ENCODE data around the gene FMO1.
"Not testable (repeated sequence)": the region's sequence is repeated elsewhere in the genome, so short reads cannot be mapped to it uniquely, and the experiment has no call there.

Gene FMO1, protein sequence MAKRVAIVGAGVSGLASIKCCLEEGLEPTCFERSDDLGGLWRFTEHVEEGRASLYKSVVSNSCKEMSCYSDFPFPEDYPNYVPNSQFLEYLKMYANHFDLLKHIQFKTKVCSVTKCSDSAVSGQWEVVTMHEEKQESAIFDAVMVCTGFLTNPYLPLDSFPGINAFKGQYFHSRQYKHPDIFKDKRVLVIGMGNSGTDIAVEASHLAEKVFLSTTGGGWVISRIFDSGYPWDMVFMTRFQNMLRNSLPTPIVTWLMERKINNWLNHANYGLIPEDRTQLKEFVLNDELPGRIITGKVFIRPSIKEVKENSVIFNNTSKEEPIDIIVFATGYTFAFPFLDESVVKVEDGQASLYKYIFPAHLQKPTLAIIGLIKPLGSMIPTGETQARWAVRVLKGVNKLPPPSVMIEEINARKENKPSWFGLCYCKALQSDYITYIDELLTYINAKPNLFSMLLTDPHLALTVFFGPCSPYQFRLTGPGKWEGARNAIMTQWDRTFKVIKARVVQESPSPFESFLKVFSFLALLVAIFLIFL

DNA sequence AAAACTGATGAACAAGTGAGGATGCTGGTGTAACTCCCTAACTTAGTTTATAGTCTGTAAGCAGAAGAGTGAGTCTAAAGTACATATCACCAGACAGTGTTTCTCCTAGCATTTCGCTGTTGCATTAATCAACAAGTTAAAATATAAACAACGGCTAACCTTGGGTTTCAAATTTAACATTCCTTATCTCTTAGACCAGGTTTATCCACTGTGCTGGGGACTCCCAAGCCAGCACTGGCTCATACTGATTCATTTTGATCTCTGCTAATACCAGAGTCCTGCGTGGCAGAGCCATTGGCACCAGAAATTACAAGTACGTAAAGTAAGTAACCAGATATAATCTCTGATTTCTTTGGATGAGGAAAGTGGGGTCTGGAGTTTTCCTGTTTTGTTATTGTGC lies at the start of gene FMO1:
Gene FMO1, plus strand, starts transcription at position 193 of the 400 bp plus-strand sequence. CDS start 9,594 bp downstream, outside the sequence.
- in situ Hi-C loops (cut with MboI; ENCODE audit: low sequenced_read_pairs) = no loop called here

GRCh38 chr1:171204296-171204695 lies 44.0 kb upstream of the FMO1 start:
- in situ Hi-C loops (cut with MboI; ENCODE audit: low sequenced_read_pairs) = no loop called here

DNA sequence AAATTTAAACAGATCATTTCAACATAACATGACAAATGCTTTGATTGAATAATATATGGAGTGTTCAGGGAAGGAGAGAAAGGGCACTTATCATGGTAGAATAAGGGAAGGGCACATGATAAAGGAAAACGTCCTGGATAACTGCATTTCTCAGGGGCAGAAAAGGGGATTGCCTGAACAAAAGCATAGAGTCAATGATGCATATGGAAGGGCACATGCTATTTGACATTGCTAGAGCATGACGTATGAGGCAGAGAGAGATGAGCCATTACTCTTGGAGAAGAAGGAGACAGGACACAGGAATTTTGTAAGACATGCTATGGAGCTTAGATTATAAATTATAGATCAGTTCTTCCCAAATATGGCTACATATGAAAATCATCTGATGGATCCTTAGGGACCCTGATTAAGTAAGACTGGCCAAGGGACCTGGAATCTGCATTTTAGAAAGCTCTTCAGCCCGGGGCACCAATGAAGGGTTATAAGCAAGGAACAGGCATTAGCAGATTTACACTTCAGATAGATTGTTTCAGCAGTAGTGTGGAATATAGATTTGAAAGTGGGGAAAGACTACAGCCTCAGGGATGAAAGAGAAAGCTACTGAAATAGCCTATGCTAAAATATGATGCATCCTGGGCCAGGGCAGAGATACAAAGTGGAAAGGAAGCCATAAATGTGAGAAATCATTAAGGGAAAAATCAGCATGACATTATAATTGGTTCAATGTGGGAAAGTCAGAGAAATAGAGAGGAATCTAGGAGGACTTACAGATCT lies 41.9 kb upstream of the FMO1 start:
- in situ Hi-C loops (cut with MboI; ENCODE audit: low sequenced_read_pairs) = no loop called here

GRCh38 chr1:171206978-171207355 lies 41.3 kb upstream of the FMO1 start:
- in situ Hi-C loops (cut with MboI; ENCODE audit: low sequenced_read_pairs) = no loop called here

GRCh38 chr1:171207377-171207776 lies 40.9 kb upstream of the FMO1 start:
- in situ Hi-C loops (cut with MboI; ENCODE audit: low sequenced_read_pairs) = no loop called here

DNA sequence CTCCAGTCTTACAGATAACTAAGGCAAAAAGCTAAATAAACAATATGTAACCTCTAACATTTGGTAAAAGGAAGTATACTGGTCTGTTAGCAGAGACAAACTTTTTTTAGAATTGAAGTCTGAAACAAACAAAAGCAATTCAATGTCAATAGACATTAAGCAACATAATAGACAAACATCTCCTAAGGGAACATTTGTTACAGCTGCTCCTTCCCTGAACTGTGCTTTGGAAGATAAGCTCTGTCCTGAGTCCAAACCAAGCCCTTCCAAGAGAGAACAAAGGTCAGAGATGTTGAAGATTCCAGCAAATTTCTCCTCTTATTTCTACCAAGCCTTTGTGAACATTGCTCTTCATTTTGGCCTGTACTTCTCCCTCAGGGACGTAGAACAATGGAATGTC lies 37.9 kb upstream of the FMO1 start:
- in situ Hi-C loops (cut with MboI; ENCODE audit: low sequenced_read_pairs) = no loop called here

DNA sequence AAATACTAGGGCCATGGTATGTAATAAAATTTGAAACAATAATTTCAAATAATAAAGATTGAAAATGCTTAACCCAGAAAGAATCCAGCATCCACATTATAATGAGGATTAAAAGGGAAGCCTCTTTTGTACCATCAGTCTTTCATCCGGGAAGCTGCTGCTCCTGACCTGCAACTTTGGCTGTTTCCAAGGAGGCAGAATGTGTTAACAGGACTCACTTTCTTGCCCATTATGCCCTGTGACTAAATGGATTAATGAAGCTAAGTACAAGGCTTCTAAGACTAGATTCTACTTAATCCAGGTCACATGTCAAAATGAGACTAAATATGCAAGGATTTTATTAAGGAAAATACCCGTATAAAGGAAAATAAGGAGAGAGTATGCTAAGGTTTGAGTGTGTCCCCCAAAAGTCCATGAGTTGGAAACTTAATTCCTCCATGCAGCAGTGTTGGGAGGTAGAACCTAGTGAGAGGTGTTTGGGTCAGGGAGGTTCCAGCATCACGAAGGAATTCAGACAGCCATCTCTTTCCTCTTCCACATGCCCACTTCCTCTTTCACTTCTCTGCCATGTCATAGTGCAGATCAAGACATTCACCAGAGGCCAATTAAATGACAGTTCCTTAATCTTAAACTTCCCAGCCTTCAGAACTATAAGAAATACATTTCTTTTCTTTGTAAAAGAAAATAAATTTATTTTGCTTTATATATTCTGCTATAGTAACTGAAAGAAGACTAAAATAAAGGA lies 35.5 kb upstream of the FMO1 start:
- in situ Hi-C loops (cut with MboI; ENCODE audit: low sequenced_read_pairs) = no loop called here

- in situ Hi-C loops (cut with MboI; ENCODE audit: low sequenced_read_pairs) = no loop called here
These were observed 34.5 kb upstream of the FMO1 start for GRCh38 chr1:171213559-171214454.

- in situ Hi-C loops (cut with MboI; ENCODE audit: low sequenced_read_pairs) = no loop called here
These were observed 30.4 kb upstream of the FMO1 start for GRCh38 chr1:171217658-171218443.

- in situ Hi-C loops (cut with MboI; ENCODE audit: low sequenced_read_pairs) = no loop called here
These were observed 29.6 kb upstream of the FMO1 start for GRCh38 chr1:171218661-171219060.

DNA sequence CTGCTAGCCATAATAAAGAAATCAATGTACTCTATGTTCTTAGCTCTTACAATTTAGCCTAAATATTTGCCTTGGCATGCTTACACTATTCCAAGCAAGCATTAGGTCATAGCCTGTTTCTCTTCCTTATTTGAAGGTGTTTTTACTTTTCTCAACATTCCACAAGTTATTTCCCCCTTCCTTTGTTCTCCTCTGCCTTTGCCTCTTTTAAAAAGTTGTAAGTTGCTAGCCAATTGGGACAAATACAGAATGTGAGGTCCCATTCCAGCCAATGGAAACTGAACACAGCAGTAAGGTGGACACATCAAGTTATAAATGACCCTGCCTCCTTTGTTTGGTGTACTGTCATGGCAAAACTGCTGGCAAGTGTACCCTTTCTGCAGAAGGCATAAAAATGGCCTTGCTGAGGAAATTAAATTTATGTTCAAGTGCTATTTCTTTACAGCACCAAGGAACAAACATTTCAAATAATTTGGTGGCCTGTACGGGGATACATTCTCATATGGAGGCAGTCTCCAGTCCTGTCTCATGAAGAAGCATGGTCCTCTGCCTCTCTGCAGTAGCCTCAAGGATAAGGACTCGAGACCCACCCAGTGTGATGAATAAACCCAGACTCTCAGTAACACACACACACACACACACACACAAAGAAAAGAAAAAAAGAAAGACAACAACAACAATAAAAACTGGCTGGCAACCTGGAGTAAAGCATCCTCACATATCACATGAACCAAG lies 28.8 kb upstream of the FMO1 start:
- in situ Hi-C loops (cut with MboI; ENCODE audit: low sequenced_read_pairs) = no loop called here

- in situ Hi-C loops (cut with MboI; ENCODE audit: low sequenced_read_pairs) = no loop called here
These were observed 28.2 kb upstream of the FMO1 start for GRCh38 chr1:171220081-171220420.

- in situ Hi-C loops (cut with MboI; ENCODE audit: low sequenced_read_pairs) = no loop called here
These were observed 27.7 kb upstream of the FMO1 start for GRCh38 chr1:171220581-171221054.

DNA sequence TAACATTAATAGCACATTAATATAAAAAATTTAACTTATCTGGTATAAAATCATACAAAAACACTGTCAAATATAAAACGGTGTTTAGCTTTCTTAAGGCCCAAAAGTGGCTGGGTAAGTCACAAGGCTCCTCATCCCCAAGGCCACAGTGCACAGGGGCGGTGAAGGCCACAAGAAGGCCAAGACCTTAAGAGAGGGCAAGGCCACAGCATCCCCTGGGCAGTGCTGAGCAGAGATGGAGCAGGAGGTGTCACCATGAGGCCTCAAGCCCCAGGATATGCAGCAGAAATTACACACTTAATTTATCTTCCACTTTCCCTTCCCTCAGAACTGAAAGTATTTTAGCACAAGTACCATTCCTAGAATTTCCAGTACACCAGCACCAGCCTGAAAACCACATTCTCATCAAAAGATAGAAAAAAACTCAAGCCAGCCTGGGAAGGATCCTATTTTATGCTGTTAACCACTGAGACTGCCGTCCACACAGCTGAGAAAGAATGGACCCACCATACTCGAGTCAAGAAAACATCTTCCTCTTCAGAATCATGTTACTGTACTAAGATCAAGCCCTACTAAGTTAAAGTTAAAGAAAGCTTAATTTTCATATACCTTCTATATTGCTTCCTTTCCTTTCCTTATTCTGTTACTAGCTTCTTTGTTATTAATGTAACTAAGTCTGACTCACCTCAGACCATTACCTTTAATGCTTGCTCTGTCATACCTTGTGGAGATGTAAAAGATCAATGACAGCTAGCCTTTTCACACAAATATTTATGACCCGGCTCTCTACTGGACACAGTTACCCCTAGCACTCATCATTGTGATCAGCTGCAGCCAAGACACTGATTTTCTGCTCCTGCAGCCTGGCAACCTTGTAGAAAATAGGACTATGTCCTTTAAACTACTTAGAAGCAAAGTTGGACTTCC lies 26.4 kb upstream of the FMO1 start:
- in situ Hi-C loops (cut with MboI; ENCODE audit: low sequenced_read_pairs) = no loop called here

DNA sequence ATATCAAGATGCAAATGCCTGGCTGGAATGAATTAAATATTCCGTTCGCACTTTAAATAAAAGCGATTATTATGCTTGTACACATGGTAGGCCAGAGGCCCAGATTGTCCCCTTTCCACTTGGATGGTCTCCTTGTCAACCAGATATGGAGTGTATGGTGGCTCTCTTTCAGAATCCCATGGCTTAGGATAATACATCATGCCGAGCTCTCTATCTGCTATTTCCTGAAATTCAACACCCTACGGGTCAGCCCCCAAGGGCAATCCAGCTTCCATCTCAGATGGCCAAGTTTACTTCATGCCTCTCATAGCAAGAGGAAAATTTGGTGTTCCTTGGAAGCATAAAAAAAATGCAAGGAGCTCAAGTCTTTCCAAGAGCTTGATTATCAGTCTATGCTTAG lies 25.4 kb upstream of the FMO1 start:
- in situ Hi-C loops (cut with MboI; ENCODE audit: low sequenced_read_pairs) = no loop called here

DNA sequence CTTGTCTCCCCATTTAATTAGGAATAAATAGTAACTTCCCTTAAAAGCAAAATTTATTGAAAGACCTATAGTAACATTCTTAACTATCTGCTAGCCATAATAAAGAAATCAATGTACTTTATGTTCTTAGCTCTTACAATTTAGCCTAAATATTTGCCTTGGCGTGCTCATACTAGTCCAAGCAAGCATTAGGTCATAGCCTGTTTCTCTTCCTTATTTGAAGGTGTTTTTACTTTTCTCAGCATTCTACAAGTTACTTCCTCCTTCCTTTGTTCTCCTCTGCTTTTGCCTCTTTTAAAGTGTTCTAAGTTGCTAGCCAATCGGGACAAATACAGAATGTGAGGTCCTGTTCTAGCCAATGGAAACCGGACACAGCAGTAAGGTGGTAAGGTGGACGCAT lies 24.0 kb upstream of the FMO1 start:
- in situ Hi-C loops (cut with MboI; ENCODE audit: low sequenced_read_pairs) = not testable (repeated sequence)

- in situ Hi-C loops (cut with MboI; ENCODE audit: low sequenced_read_pairs) = no loop called here
These were observed 21.4 kb upstream of the FMO1 start for GRCh38 chr1:171226747-171227370.
